ENCODE measurements around the gene ASAP3. TPM values are rescaled to one million over a fixed set of nuclear protein-coding genes. Genes with fewer than 3 reads are reported as not detected.
A peak's percentile ranks its signal among the peaks of the same experiment; 100 is the strongest.

Gene ASAP3
- total RNA-seq, 1 donor from 2014 or later = 31.1 TPM

- no peak for DNase-seq (ENCODE audit: extremely low spot score, unreplicated experiment)
- no peak for TF ChIP-seq CTCF (IDR thresholded peaks at IDR 0.05)
- H3K27me3 Mint-ChIP-seq (ENCODE audit: unreplicated experiment) = no peaks in the 10 kb centered on the region
- peaks cover 20% of the 10 kb centered on the region for H3K36me3 Mint-ChIP-seq (ENCODE audit: unreplicated experiment)
- no peak overlapping the region for H3K27ac Mint-ChIP-seq (ENCODE audit: unreplicated experiment)
- no peaks in the 10 kb centered on the region for H3K9me3 Mint-ChIP-seq (ENCODE audit: unreplicated experiment)
- no peak overlapping the region for H3K4me3 Mint-ChIP-seq (ENCODE audit: unreplicated experiment)
- peaks cover 23% of the 10 kb centered on the region for H3K4me1 Mint-ChIP-seq (ENCODE audit: unreplicated experiment)
These were observed 57.2 kb downstream of the ASAP3 start for GRCh38 chr1:23426828-23427227.

GRCh38 chr1:23425193-23425494 lies 58.8 kb downstream of the ASAP3 start:
- no peaks in the 10 kb centered on the region for H3K27me3 Mint-ChIP-seq (ENCODE audit: unreplicated experiment)
- peak overlapping the region; percentile 70 for H3K4me3 Mint-ChIP-seq (ENCODE audit: unreplicated experiment)
- no peak for DNase-seq (ENCODE audit: extremely low spot score, unreplicated experiment)
- peaks cover 16% of the 10 kb centered on the region for H3K36me3 Mint-ChIP-seq (ENCODE audit: unreplicated experiment)
- no peak overlapping the region for H3K27ac Mint-ChIP-seq (ENCODE audit: unreplicated experiment)
- no peaks in the 10 kb centered on the region for H3K9me3 Mint-ChIP-seq (ENCODE audit: unreplicated experiment)
- no peak for TF ChIP-seq CTCF (IDR thresholded peaks at IDR 0.05)
- H3K4me1 Mint-ChIP-seq (ENCODE audit: unreplicated experiment) = peaks cover 24% of the 10 kb centered on the region

GRCh38 chr1:23424293-23425192 lies 59.4 kb downstream of the ASAP3 start, which contains the start of gene TCEA3:
Gene TCEA3, minus strand, starts transcription at chr1:23424748. Its CDS starts 115 bp downstream, at chr1:23424633.
- no peak for TF ChIP-seq CTCF (IDR thresholded peaks at IDR 0.05)
- H3K9me3 Mint-ChIP-seq (ENCODE audit: unreplicated experiment) = no peaks in the 10 kb centered on the region
- H3K27ac Mint-ChIP-seq (ENCODE audit: unreplicated experiment) = peak within 1 kb of the TSS; percentile 41
- DNase-seq (ENCODE audit: extremely low spot score, unreplicated experiment) = no peak
- H3K4me3 Mint-ChIP-seq (ENCODE audit: unreplicated experiment) = peak within 1 kb of the TSS; percentile 70
- H3K36me3 Mint-ChIP-seq (ENCODE audit: unreplicated experiment) = peaks cover 16% of the 10 kb centered on the region
- H3K4me1 Mint-ChIP-seq (ENCODE audit: unreplicated experiment) = peaks cover 24% of the 10 kb centered on the region
- H3K27me3 Mint-ChIP-seq (ENCODE audit: unreplicated experiment) = no peaks in the 10 kb centered on the region

- DNase-seq (ENCODE audit: extremely low spot score, unreplicated experiment) = no peak
- H3K4me1 Mint-ChIP-seq (ENCODE audit: unreplicated experiment) = peaks cover 24% of the 10 kb centered on the region
- peak overlapping the region; percentile 23 for H3K27ac Mint-ChIP-seq (ENCODE audit: unreplicated experiment)
- TF ChIP-seq CTCF (IDR thresholded peaks at IDR 0.05) = no peak
- peaks cover 13% of the 10 kb centered on the region for H3K36me3 Mint-ChIP-seq (ENCODE audit: unreplicated experiment)
- H3K9me3 Mint-ChIP-seq (ENCODE audit: unreplicated experiment) = no peaks in the 10 kb centered on the region
- no peaks in the 10 kb centered on the region for H3K27me3 Mint-ChIP-seq (ENCODE audit: unreplicated experiment)
- peak overlapping the region; percentile 59 for H3K4me3 Mint-ChIP-seq (ENCODE audit: unreplicated experiment)
These were observed 60.3 kb downstream of the ASAP3 start for GRCh38 chr1:23423415-23424292.

GRCh38 chr1:23422941-23423340 lies 61.0 kb downstream of the ASAP3 start:
- Mint-ChIP-seq H3K9me3 (ENCODE audit: unreplicated experiment) (no peaks in the 10 kb centered on the region), H3K27me3 (ENCODE audit: unreplicated experiment) (no peaks in the 10 kb centered on the region), H3K36me3 (ENCODE audit: unreplicated experiment) (peaks cover 8% of the 10 kb centered on the region), H3K4me3 (ENCODE audit: unreplicated experiment) (no peak overlapping the region), H3K27ac (ENCODE audit: unreplicated experiment) (peak overlapping the region; percentile 23), H3K4me1 (ENCODE audit: unreplicated experiment) (peaks cover 24% of the 10 kb centered on the region)
- no peak for DNase-seq (ENCODE audit: extremely low spot score, unreplicated experiment)
- no peak for TF ChIP-seq CTCF (IDR thresholded peaks at IDR 0.05)
